GM19023 (cell line): Measurements from ENCODE around the gene ARL15.

Source experiments
- ATAC-seq: cut with Tn5 transposase; IDR thresholded peaks from one replicate; pipeline ENCODE4 v1.9.1; 2021; ENCODE audit warnings: mild to moderate bottlenecking, moderate library complexity; ENCODE audit not compliant: unreplicated experiment

Gene ARL15

GRCh38 chr5:54315736-54316528, 5.6 kb upstream of the ARL15 start:
- ATAC-seq, result no peak

GRCh38 chr5:54313311-54314270, 3.2 kb upstream of the ARL15 start:
- no peak for ATAC-seq

GRCh38 chr5:54312499-54312898, 2.1 kb upstream of the ARL15 start:
- no peak for ATAC-seq

DNA sequence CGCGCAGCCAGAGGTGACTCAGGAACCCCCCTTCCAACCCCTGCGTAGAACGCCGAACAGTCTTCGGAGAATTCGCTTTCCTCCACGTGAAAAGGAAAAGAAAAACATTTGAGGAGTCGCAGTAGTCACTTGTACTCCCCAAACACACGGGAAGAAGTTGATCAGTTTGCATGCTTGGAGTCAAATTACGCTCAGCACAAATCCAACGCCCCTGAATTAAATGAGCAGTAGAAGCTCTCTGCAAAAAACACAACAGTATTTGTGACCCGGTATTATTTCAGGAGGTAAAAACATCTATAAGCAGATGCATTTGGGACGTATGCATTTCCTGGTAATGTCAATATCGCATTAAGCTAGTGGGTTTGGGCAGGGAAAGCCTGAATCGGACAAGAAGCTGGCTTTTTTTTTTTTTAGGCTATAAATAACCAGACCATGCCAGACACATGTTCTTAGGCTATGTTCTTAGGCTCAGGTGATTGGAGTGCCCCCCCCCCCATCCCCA, 854 bp upstream of the ARL15 start:
- ATAC-seq, result no peak

GRCh38 chr5:54309691-54310432, 511 bp downstream of the ARL15 start:
- peak; percentile 29 for ATAC-seq

GRCh38 chr5:54309276-54309675, 1.1 kb downstream of the ARL15 start:
- no peak for ATAC-seq

DNA sequence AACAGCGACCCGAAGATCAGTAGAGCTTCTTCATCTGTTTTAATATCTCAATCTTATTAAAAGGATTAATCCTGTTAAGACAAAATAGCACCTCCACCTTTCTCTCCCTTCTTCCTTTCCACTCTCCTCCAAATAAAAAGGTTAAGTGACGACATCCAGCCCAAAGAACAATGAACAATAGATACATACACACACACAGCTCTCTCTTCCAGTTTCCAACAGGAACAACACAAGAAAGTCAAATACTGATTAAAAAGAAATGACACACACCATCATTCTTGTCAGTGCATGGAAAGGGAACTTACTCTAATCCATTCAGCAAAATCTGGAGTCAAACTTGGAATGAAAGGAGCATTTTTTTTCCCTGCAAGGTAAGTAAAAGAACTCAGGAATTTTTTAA, 2.8 kb downstream of the ARL15 start:
- no peak for ATAC-seq

- ATAC-seq, result no peak
These were observed 3.5 kb downstream of the ARL15 start for GRCh38 chr5:54306893-54307292.

- ATAC-seq, result no peak
These were observed 4.6 kb downstream of the ARL15 start for GRCh38 chr5:54305737-54306136.

GRCh38 chr5:54304040-54304439, 6.3 kb downstream of the ARL15 start:
- no peak for ATAC-seq

- no peak for ATAC-seq
These were observed 8.1 kb downstream of the ARL15 start for GRCh38 chr5:54302267-54302687.

- ATAC-seq, result no peak
These were observed 8.5 kb downstream of the ARL15 start for GRCh38 chr5:54301849-54302248.

GRCh38 chr5:54301220-54301619, 9.2 kb downstream of the ARL15 start:
- ATAC-seq, result no peak

GRCh38 chr5:54298947-54299346, 11.4 kb downstream of the ARL15 start:
- no peak for ATAC-seq

DNA sequence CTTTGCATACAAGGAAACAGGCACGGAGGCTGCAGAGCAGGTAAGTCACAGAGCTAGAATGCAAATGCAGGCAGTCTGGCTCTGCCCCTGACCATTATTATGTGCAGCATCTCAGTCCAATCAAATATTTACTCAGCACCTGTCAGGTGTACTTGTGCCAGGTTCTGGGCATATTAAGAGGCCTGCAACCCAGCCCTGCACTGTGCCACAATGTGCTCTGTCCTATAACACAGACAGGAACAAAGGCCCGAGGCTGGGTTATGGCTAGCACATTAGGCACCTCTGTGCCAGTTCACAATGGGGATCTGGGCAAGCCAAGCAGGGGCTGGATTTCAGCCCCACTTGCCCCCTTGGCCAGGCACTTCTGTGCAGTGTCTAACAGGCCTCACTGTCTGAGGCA, 14.0 kb downstream of the ARL15 start:
- ATAC-seq, result no peak

GRCh38 chr5:54295651-54296276, 14.6 kb downstream of the ARL15 start:
- ATAC-seq, result no peak

DNA sequence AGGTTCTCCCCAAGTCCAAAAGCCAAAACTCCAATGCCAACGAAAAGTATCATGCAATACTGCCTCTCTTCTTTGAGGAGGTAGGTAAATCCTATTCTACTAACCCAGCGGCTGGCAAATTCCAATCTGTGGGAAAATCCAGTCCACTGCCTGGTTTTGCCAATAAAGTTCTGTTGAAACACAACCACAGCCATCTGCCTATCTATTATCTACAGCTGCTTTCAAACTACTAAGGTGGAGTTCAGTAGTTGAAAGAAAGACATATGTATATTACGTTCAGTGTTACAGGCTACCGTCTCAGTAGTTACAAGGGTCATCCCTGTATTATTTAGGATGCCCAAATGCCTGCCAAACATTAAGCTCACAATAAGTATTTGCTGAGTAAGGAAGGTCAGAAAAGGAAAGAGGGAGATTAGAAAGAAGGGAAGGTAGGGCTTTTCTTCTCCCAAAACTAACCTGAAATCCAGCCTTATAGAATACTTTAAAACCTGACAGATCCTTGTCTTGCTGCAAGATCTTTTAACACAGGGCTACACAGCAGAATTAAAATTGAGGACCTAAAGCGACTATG, 16.2 kb downstream of the ARL15 start:
- no peak for ATAC-seq

- ATAC-seq, result no peak
These were observed 17.5 kb downstream of the ARL15 start for GRCh38 chr5:54292866-54293265.

GRCh38 chr5:54291498-54291897, 18.9 kb downstream of the ARL15 start:
- no peak for ATAC-seq

DNA sequence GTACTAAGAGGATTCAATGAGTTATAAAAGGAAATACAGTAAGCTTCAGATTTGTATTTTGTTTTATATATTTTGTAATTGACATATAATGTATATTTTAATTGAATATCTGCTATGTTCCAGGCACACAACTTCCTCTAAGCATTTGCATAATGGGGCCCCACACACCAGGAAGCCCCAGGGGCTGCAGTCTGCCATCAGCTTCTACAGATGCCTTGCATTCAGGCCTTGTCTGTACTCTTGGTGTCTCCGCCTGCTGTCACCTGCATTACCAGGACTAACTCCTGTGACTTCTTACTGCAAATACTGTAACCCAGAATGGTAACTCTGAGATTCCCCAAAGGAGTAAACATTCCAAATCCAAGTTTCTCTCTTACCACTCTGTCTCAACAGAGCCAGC, 20.6 kb downstream of the ARL15 start:
- ATAC-seq, result no peak
